Natural killer cell (primary cell): ENCODE measurements around the gene MCF2L. TPM values are rescaled to one million over a fixed set of nuclear protein-coding genes. Genes with fewer than 3 reads are reported as not detected.
A peak's percentile ranks its signal among the peaks of the same experiment; 100 is the strongest.
"Not testable (repeated sequence)": the region's sequence is repeated elsewhere in the genome, so short reads cannot be mapped to it uniquely, and the experiment has no call there.

Experiments used
- ATAC-seq, 3 donors: fragments of 150-1000 bp in 2 of 3; fragments of 200-7000 bp in 1 of 3; cut with Tn5 transposase; 1 replicate in 1 of 3; 2 replicates in 2 of 3; pipeline ENCODE4 v1.10.0; 2021; ENCODE audit warnings: mild to moderate bottlenecking in 2 of 3, moderate library complexity in 2 of 3
- DNase-seq, 2 donors: peaks; one replicate each; pipeline versions ENCODE4 v3.0.0 to v3.0.0-alpha.2; 2013 to 2021; ENCODE audit warnings: mixed read lengths in 1 of 2
- H3K27ac ChIP-seq: one replicate; pipeline ENCODE4 v1.5.1; 2013; ENCODE audit warnings: mild to moderate bottlenecking, low read length
- H3K27me3 ChIP-seq: one replicate; pipeline ENCODE4 v1.6.1; 2013; ENCODE audit warnings: low read length; ENCODE audit not compliant: control insufficient read depth, insufficient read depth
- H3K36me3 ChIP-seq: one replicate; pipeline ENCODE4 v1.6.1; 2013; ENCODE audit warnings: low read length; ENCODE audit not compliant: control insufficient read depth, insufficient read depth
- H3K4me1 ChIP-seq: one replicate; pipeline ENCODE4 v1.6.1; 2013; ENCODE audit warnings: low read length; ENCODE audit not compliant: control insufficient read depth, insufficient read depth
- H3K4me3 ChIP-seq: one replicate; pipeline ENCODE4 v1.5.1; 2013; ENCODE audit warnings: low read length
- H3K9me3 ChIP-seq: one replicate; pipeline ENCODE4 v1.6.1; 2013; ENCODE audit warnings: low read length; ENCODE audit not compliant: control insufficient read depth, insufficient read depth
- H3K27ac Mint-ChIP-seq, 2 donors: one replicate each; pipeline ENCODE4 v1.8.0; 2022; ENCODE audit warnings: mild to moderate bottlenecking in 2 of 2, mixed read lengths in 2 of 2, moderate library complexity in 1 of 2
- H3K27me3 Mint-ChIP-seq, 2 donors: one replicate each; pipeline ENCODE4 v1.8.0; 2022; ENCODE audit warnings: low read depth in 2 of 2, mixed read lengths in 2 of 2
- H3K36me3 Mint-ChIP-seq: one replicate; pipeline ENCODE4 v1.8.0; 2022; ENCODE audit warnings: mixed read lengths
- H3K4me1 Mint-ChIP-seq, 2 donors: one replicate each; pipeline ENCODE4 v1.8.0; 2022; ENCODE audit warnings: mixed read lengths in 2 of 2
- H3K4me3 Mint-ChIP-seq: one replicate; pipeline ENCODE4 v1.8.0; 2022; ENCODE audit warnings: mild to moderate bottlenecking, moderate library complexity, mixed read lengths
- H3K9me3 Mint-ChIP-seq, 2 donors: one replicate each; pipeline ENCODE4 v1.8.0; 2022; ENCODE audit warnings: mixed read lengths in 2 of 2
- CTCF ChIP-seq: fragments of 200-600 bp; IDR thresholded peaks from one replicate; pipeline ENCODE4 v1.8.0; 2022; ENCODE audit warnings: antibody characterized with exemption
- WGBS: methylation state at CpG from one replicate; pipeline ENCODE4 v1.1.7; 2013; ENCODE audit warnings: missing lambda C conversion rate; ENCODE audit not compliant: insufficient coverage; 5-methylcytosine and 5-hydroxymethylcytosine counted together
- intact Hi-C: fragments of 100-400 bp; cut with micrococcal nuclease; formaldehyde crosslinking; loops from one replicate; pipeline ENCODE4 v1.14.2; 2022
- total RNA-seq, 4 donors: library from RNA; stranded (reverse); fragments of 120-200 nt in 1 of 4; gene quantifications; one replicate each; pipeline versions ENCODE4 v1.2.3 to v1.2.4, GENCODE V29; 2013 to 2022

The MCF2L gene
- total RNA-seq, 3 donors from 2014 or later (not counting 1 experiment from before 2014, with no cell fraction given), result 1.7 to 3.0 (median 3.0) TPM

GRCh38 chr13:113110048-113110851, 141.2 kb downstream of the MCF2L start:
- Mint-ChIP-seq H3K36me3 (no peaks in the 10 kb centered on the region), H3K4me3 (peak overlapping the region; percentile 78), H3K27ac (no peak overlapping the region), H3K27me3 (no peaks in the 10 kb centered on the region), H3K9me3 (no peaks in the 10 kb centered on the region), H3K4me1 (no peaks in the 10 kb centered on the region)
- H3K4me3 ChIP-seq, result peak overlapping the region; percentile 39
- no peaks in the 10 kb centered on the region for H3K9me3 ChIP-seq
- intact Hi-C loops, result no loop called here
- H3K36me3 ChIP-seq, result no peaks in the 10 kb centered on the region
- no peak for TF ChIP-seq CTCF
- DNase-seq, result peak in 1 of 2 donors; percentile 45
- WGBS, result 4% methylated on average over 99 of the region's 99 CpGs
- H3K4me1 ChIP-seq, result peaks cover 12% of the 10 kb centered on the region
- no peak overlapping the region for H3K27ac ChIP-seq
- peak; percentile 21 to 69 (median 47) for ATAC-seq
- peaks cover 10% of the 10 kb centered on the region for H3K27me3 ChIP-seq

- H3K4me1 Mint-ChIP-seq, result no peaks in the 10 kb centered on the region
- peak overlapping the region; percentile 78 for H3K4me3 Mint-ChIP-seq
- no peak for TF ChIP-seq CTCF
- 24% methylated on average over 49 of the region's 49 CpGs for WGBS
- no peaks in the 10 kb centered on the region for H3K27me3 Mint-ChIP-seq
- Histone ChIP-seq H3K9me3 (no peaks in the 10 kb centered on the region), H3K36me3 (no peaks in the 10 kb centered on the region), H3K27ac (no peak overlapping the region), H3K4me1 (peaks cover 12% of the 10 kb centered on the region), H3K27me3 (peaks cover 10% of the 10 kb centered on the region), H3K4me3 (peak overlapping the region; percentile 39)
- H3K9me3 Mint-ChIP-seq, result no peaks in the 10 kb centered on the region
- ATAC-seq (peak; percentile 18 to 59 (median 30)), DNase-seq (no peak)
- H3K27ac Mint-ChIP-seq, result no peak overlapping the region
- intact Hi-C loops, result no loop called here
- no peaks in the 10 kb centered on the region for H3K36me3 Mint-ChIP-seq
Observed at GRCh38 chr13:113110852-113111315, 141.9 kb downstream of the MCF2L start.

- ATAC-seq, H3K27ac Mint-ChIP-seq, H3K4me3 ChIP-seq, intact Hi-C loops, H3K36me3 ChIP-seq, H3K27ac ChIP-seq, H3K4me3 Mint-ChIP-seq, DNase-seq, H3K4me1 Mint-ChIP-seq, H3K9me3 ChIP-seq, H3K9me3 Mint-ChIP-seq, H3K27me3 Mint-ChIP-seq, H3K36me3 Mint-ChIP-seq: not testable (repeated sequence)
- 67% methylated on average over 5 of the region's 5 CpGs for WGBS
- Histone ChIP-seq H3K27me3 (peaks cover 10% of the 10 kb centered on the region), H3K4me1 (peaks cover 12% of the 10 kb centered on the region)
Observed at GRCh38 chr13:113111821-113112220, 142.8 kb downstream of the MCF2L start.

- ATAC-seq, H3K9me3 ChIP-seq, H3K27me3 Mint-ChIP-seq, H3K36me3 Mint-ChIP-seq, intact Hi-C loops, H3K36me3 ChIP-seq, H3K4me3 Mint-ChIP-seq, H3K4me1 Mint-ChIP-seq, H3K27ac ChIP-seq, H3K4me3 ChIP-seq, DNase-seq, H3K27ac Mint-ChIP-seq, H3K9me3 Mint-ChIP-seq: not testable (repeated sequence)
- H3K4me1 ChIP-seq, result peaks cover 12% of the 10 kb centered on the region
- 29% methylated on average over 1 of the region's 1 CpG for WGBS
- peaks cover 10% of the 10 kb centered on the region for H3K27me3 ChIP-seq
Observed at GRCh38 chr13:113112475-113112874, 143.5 kb downstream of the MCF2L start.
